GM11168 (cell line): ENCODE data around the gene LRRK1.

ENCODE experiments used
- in situ Hi-C: fragments of 300-500 bp; cut with MboI; formaldehyde crosslinking; loops from one replicate; pipeline ENCODE4 v1.12.0; 2022; ENCODE audit warnings: low sequenced_read_pairs; ENCODE audit not compliant: unreplicated experiment

Gene LRRK1

GRCh38 chr15:101113114-101114005, 194.2 kb downstream of the LRRK1 start:
- in situ Hi-C loops: no loop called here

GRCh38 chr15:101114166-101114565, 195.0 kb downstream of the LRRK1 start:
- in situ Hi-C loops: no loop called here

- in situ Hi-C loops: no loop called here
These were observed 195.5 kb downstream of the LRRK1 start for GRCh38 chr15:101114610-101115009.

GRCh38 chr15:101115393-101115785, 196.2 kb downstream of the LRRK1 start:
- in situ Hi-C loops: no loop called here

GRCh38 chr15:101115786-101116680, 196.9 kb downstream of the LRRK1 start:
- in situ Hi-C loops: no loop called here

- in situ Hi-C loops: no loop called here
These were observed 197.5 kb downstream of the LRRK1 start for GRCh38 chr15:101116681-101116976.

GRCh38 chr15:101118116-101118515, 199.0 kb downstream of the LRRK1 start:
- in situ Hi-C loops: no loop called here

- in situ Hi-C loops: no loop called here
These were observed 199.5 kb downstream of the LRRK1 start for GRCh38 chr15:101118615-101119014.

- in situ Hi-C loops: no loop called here
These were observed 200.0 kb downstream of the LRRK1 start for GRCh38 chr15:101119181-101119580.
